Keratinocyte (primary cell): Measurements from ENCODE around the gene EXOSC9. TPM values are rescaled to one million over a fixed set of nuclear protein-coding genes. Genes with fewer than 3 reads are reported as not detected.

Experiments
- DNase-seq: peaks from one replicate; pipeline ENCODE4 v3.0.0-alpha.2; 2011; ENCODE audit warnings: low read depth, missing footprints, low spot score
- FAIRE-seq: peaks from 2 replicates; lab custom pipeline; 2011; peaks lifted over from hg19 to GRCh38; lab: Jason Lieb, UNC
- H2AFZ ChIP-seq: 2 replicates; pipeline ENCODE4 v1.6.0; 2012; ENCODE audit warnings: low read length, control low read depth, inconsistent platforms; ENCODE audit not compliant: control insufficient read depth
- H3K27ac ChIP-seq: 2 replicates; pipeline ENCODE4 v1.5.1; 2011; ENCODE audit warnings: low read length; ENCODE audit not compliant: control insufficient read depth, insufficient read depth
- H3K27me3 ChIP-seq: 3 replicates; pipeline ENCODE4 v1.6.0; 2011; ENCODE audit warnings: low read length; ENCODE audit not compliant: control insufficient read depth, insufficient read depth; ENCODE audit errors: extremely low read depth
- H3K36me3 ChIP-seq, 2 experiments: 2 replicates in 1 of 2; 3 replicates in 1 of 2; pipeline ENCODE4 v1.5.1; 2011; ENCODE audit warnings: low read length in 2 of 2, mild to moderate bottlenecking in 1 of 2; ENCODE audit not compliant: control insufficient read depth in 2 of 2, insufficient read depth in 2 of 2; ENCODE audit errors: extremely low read depth in 1 of 2
- H3K4me1 ChIP-seq: 3 replicates; pipeline ENCODE4 v1.5.1; 2011; ENCODE audit warnings: low read length; ENCODE audit not compliant: control insufficient read depth, insufficient read depth; ENCODE audit errors: extremely low read depth
- H3K4me2 ChIP-seq: 3 replicates; pipeline ENCODE4 v1.6.0; 2011; ENCODE audit warnings: low read depth, low read length; ENCODE audit not compliant: control insufficient read depth, insufficient read depth; ENCODE audit errors: extremely low read depth
- H3K4me3 ChIP-seq, 3 experiments: fragments of 200-600 bp in 1 of 3; sonication (generic) in 1 of 3; 2 replicates in 2 of 3; 3 replicates in 1 of 3; pipeline ENCODE4 v1.5.1; 2011 to 2016; ENCODE audit warnings: low read length in 3 of 3, mild to moderate bottlenecking in 3 of 3, control low read depth in 2 of 3, inconsistent platforms in 1 of 3, low read depth in 1 of 3, mixed read lengths in 1 of 3, mixed run types in 1 of 3, moderate library complexity in 1 of 3; ENCODE audit not compliant: control insufficient read depth in 2 of 3, insufficient read depth in 2 of 3; ENCODE audit errors: extremely low read depth in 1 of 3
- H3K79me2 ChIP-seq: 2 replicates; pipeline ENCODE4 v1.6.0; 2012; ENCODE audit warnings: low read length; ENCODE audit not compliant: control insufficient read depth, insufficient read depth
- H3K9ac ChIP-seq: 3 replicates; pipeline ENCODE4 v1.6.0; 2011; ENCODE audit warnings: low read length; ENCODE audit not compliant: control insufficient read depth, insufficient read depth; ENCODE audit errors: extremely low read depth
- H3K9me1 ChIP-seq: 3 replicates; pipeline ENCODE4 v1.6.0; 2011; ENCODE audit warnings: low read length; ENCODE audit not compliant: control insufficient read depth, insufficient read depth; ENCODE audit errors: extremely low read depth
- H3K9me3 ChIP-seq: 2 replicates; pipeline ENCODE4 v1.5.1; 2012; ENCODE audit warnings: low read depth, low read length; ENCODE audit not compliant: control insufficient read depth
- H4K20me1 ChIP-seq: 3 replicates; pipeline ENCODE4 v1.6.0; 2011; ENCODE audit warnings: low read length; ENCODE audit not compliant: control insufficient read depth, insufficient read depth; ENCODE audit errors: extremely low read depth
- CTCF ChIP-seq, 3 experiments: IDR thresholded peaks in 1 of 3; conservative IDR thresholded peaks in 1 of 3; optimal IDR thresholded peaks in 1 of 3; 2 replicates in 2 of 3; 3 replicates in 1 of 3; pipeline versions ENCODE3 to v1.5.1; 2011; ENCODE audit warnings: low read length in 3 of 3, mild to moderate bottlenecking in 3 of 3, moderate library complexity in 2 of 3, control low read depth in 1 of 3, inconsistent platforms in 1 of 3; ENCODE audit not compliant: insufficient read depth in 2 of 3; ENCODE audit errors: extremely low read depth in 1 of 3
- EZH2 ChIP-seq: IDR thresholded peaks from one replicate; pipeline ENCODE4 v1.6.1; 2012; ENCODE audit warnings: inconsistent platforms, mild to moderate bottlenecking, low read length, moderate library complexity
- dilution Hi-C: fragments of 300-500 bp; cut with MboI; formaldehyde crosslinking; loops from one replicate; pipeline ENCODE4 v1.7.0; 2020; ENCODE audit warnings: low sequenced_read_pairs; ENCODE audit not compliant: extremely low pct_ligation_motif_present
- polyA plus RNA-seq, 5 experiments: library from polyadenylated mRNA; depleted of rRNA in 3 of 5; stranded (reverse) in 3 of 5; stranded (forward) in 1 of 5; unstranded in 1 of 5; fragments of >200 nt; gene quantifications; 1 replicate in 1 of 5; 2 replicates in 3 of 5; 3 replicates in 1 of 5; pipeline versions ENCODE4 v1.2.1 to v1.2.3, GENCODE V29; 2011 to 2012; ENCODE audit warnings: missing spikeins in 2 of 5, low read depth in 1 of 5, low replicate concordance in 1 of 5

The EXOSC9 gene
- polyA plus RNA-seq, 1 donor (not counting 4 experiments of a cell fraction or from before 2014, with no cell fraction given): 35.4 TPM

DNA sequence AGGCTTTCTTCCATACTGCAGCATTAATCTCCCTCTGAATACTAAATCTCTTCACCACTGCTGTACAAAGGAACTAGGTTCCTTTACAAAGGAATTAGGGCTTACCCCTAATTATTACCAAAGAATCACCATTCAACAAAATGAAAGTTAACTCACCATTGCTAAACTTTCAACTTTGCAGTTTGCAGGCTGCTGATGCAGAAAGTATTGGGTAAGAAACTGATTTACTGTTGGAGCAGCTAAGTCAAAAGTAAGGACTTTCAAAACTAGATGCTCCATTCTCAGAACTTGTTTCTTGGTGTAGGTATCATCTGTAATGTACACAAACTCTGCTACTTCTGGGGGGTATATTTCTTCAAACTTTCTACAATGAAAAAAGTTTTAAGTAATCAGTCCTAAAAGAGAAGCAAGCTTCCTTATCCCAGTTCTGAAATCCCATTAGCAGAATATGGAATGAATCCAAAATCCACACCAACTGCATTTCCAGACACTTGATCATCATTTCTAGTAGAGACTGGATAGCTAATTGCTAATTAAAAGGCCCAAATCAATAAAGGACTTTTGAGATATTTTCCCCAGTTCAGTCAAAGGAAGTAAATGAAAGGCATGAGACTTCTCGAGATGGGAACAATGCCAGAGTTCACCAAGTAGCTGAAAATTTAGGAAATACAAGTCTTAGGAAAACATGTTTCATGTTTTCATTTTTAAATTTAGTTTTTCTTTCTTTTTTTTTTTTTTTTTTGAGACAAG lies 18.3 kb downstream of the EXOSC9 start:
- peaks cover 6 to 7% of the 10 kb centered on the region in 2 experiments for H3K36me3 ChIP-seq
- TF ChIP-seq CTCF (optimal IDR thresholded peaks at IDR 0.05 in 1 of 3, IDR thresholded peaks at IDR 0.05 in 1 of 3, conservative IDR thresholded peaks at IDR 0.05 in 1 of 3; ENCODE audit: extremely low read depth in 1 of 3, insufficient read depth in 2 of 3, low read length in 3 of 3) (no peak), EZH2 (no peak)
- H2AFZ ChIP-seq: no peak overlapping the region
- FAIRE-seq: no peak
- no peaks in the 10 kb centered on the region for H4K20me1 ChIP-seq
- H3K9ac ChIP-seq: no peak overlapping the region
- DNase-seq: no peak
- peaks cover 30% of the 10 kb centered on the region for H3K79me2 ChIP-seq
- H3K4me3 ChIP-seq: no peak overlapping the region
- peaks cover 8% of the 10 kb centered on the region for H3K4me1 ChIP-seq
- H3K27ac ChIP-seq: no peak overlapping the region
- no peak overlapping the region for H3K4me2 ChIP-seq
- H3K9me1 ChIP-seq: no peaks in the 10 kb centered on the region
- dilution Hi-C loops: no loop called here
- no peaks in the 10 kb centered on the region for H3K27me3 ChIP-seq
- no peaks in the 10 kb centered on the region for H3K9me3 ChIP-seq

- Histone ChIP-seq H3K9me1 (no peaks in the 10 kb centered on the region), H4K20me1 (no peaks in the 10 kb centered on the region), H3K36me3 (peaks cover 6 to 9% of the 10 kb centered on the region in 2 experiments), H3K4me2 (peak overlapping the region; percentile 57), H3K4me1 (peaks cover 8% of the 10 kb centered on the region), H3K27ac (no peak overlapping the region), H3K9me3 (no peaks in the 10 kb centered on the region), H2AFZ (no peak overlapping the region), H3K4me3 (peak overlapping the region in 2 of 3 experiments; percentile 91 to 94), H3K27me3 (no peaks in the 10 kb centered on the region), H3K9ac (no peak overlapping the region), H3K79me2 (peaks cover 30% of the 10 kb centered on the region)
- FAIRE-seq (no peak), DNase-seq (no peak)
- dilution Hi-C loops: no loop called here
- TF ChIP-seq EZH2 (no peak), CTCF (optimal IDR thresholded peaks at IDR 0.05 in 1 of 3, IDR thresholded peaks at IDR 0.05 in 1 of 3, conservative IDR thresholded peaks at IDR 0.05 in 1 of 3; ENCODE audit: extremely low read depth in 1 of 3, insufficient read depth in 2 of 3, low read length in 3 of 3) (no peak)
These were observed 20.9 kb downstream of the EXOSC9 start for GRCh38 chr4:121822047-121822446.
